ENCODE measurements around the gene TSPO. TPM values are rescaled to one million over a fixed set of nuclear protein-coding genes. Genes with fewer than 3 reads are reported as not detected.
"Not testable (repeated sequence)": the region's sequence is repeated elsewhere in the genome, so short reads cannot be mapped to it uniquely, and the experiment has no call there.

TSPO gene
- total RNA-seq, 1 donor from 2014 or later = 128 TPM

GRCh38 chr22:43135565-43135964 lies 15.8 kb upstream of the TSPO start:
- Histone ChIP-seq H3K36me3 (peaks cover 71% of the 10 kb centered on the region), H3K9me3 (replicated peaks) (no peaks in the 10 kb centered on the region), H3K4me3 (no peak overlapping the region), H3K4me1 (peaks cover 31% of the 10 kb centered on the region), H3K27me3 (ENCODE audit: low read depth) (no peaks in the 10 kb centered on the region), H3K27ac (replicated peaks) (no peak overlapping the region)
- intact Hi-C loops (cut with micrococcal nuclease) = no loop called here
- no peak for DNase-seq
- TF ChIP-seq CTCF (IDR thresholded peaks at IDR 0.05; ENCODE audit: borderline replicate concordance) = no peak

GRCh38 chr22:43136255-43136654 lies 15.1 kb upstream of the TSPO start:
- intact Hi-C loops (cut with micrococcal nuclease) = no loop called here
- no peaks in the 10 kb centered on the region for H3K9me3 ChIP-seq (replicated peaks)
- peak; percentile 41 for DNase-seq
- peak overlapping the region; percentile 56 for H3K27ac ChIP-seq (replicated peaks)
- peaks cover 76% of the 10 kb centered on the region for H3K36me3 ChIP-seq
- peak; percentile 72 for TF ChIP-seq CTCF (IDR thresholded peaks at IDR 0.05; ENCODE audit: borderline replicate concordance)
- H3K27me3 ChIP-seq (ENCODE audit: low read depth) = no peaks in the 10 kb centered on the region
- peaks cover 34% of the 10 kb centered on the region for H3K4me1 ChIP-seq
- H3K4me3 ChIP-seq = no peak overlapping the region

GRCh38 chr22:43136801-43137200 lies 14.6 kb upstream of the TSPO start:
- peaks cover 79% of the 10 kb centered on the region for H3K36me3 ChIP-seq

GRCh38 chr22:43142880-43143562 lies 8.3 kb upstream of the TSPO start, which contains the start of gene MCAT:
MCAT (minus strand) TSS chr22:43143398; CDS start chr22:43143348, 50 bp downstream.
- peak; percentile 86 for DNase-seq
- Histone ChIP-seq H3K36me3 (peaks cover 31% of the 10 kb centered on the region), H3K4me3 (peak within 1 kb of the TSS; percentile 99), H3K27ac (replicated peaks) (peak within 1 kb of the TSS; percentile 78), H3K27me3 (ENCODE audit: low read depth) (no peaks in the 10 kb centered on the region), H3K9me3 (replicated peaks) (no peaks in the 10 kb centered on the region), H3K4me1 (peaks cover 28% of the 10 kb centered on the region)
- intact Hi-C loops (cut with micrococcal nuclease) = no loop called here
- TF ChIP-seq CTCF (IDR thresholded peaks at IDR 0.05; ENCODE audit: borderline replicate concordance) = no peak

More at GRCh38 chr22:43136801-43137200, 14.6 kb upstream of the TSPO start:
- TF ChIP-seq CTCF (IDR thresholded peaks at IDR 0.05; ENCODE audit: borderline replicate concordance) = no peak
- DNase-seq = no peak
- Histone ChIP-seq H3K4me1 (peaks cover 34% of the 10 kb centered on the region), H3K27ac (replicated peaks) (peak overlapping the region; percentile 56), H3K9me3 (replicated peaks) (no peaks in the 10 kb centered on the region), H3K4me3 (no peak overlapping the region), H3K27me3 (ENCODE audit: low read depth) (no peaks in the 10 kb centered on the region)
- intact Hi-C loops (cut with micrococcal nuclease) = no loop called here

DNA sequence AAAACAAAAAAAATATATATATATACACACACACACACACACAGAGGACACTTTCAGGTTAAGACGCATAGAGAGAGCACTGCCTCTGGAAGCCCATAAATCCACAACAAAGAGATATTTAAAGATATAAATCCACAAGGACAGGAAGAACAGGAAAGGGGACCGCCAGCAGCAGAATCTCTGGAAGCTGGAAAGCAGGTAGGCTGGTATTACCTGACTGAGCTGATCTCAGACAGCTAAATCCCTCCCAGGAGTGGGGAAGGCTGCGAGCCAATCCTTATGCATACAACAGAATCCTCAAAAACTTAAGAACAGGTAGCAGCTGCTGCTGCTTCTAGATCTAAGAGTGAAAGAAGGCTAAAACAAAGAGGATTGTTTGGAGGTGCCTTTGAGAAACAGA lies 6.4 kb upstream of the TSPO start:
- intact Hi-C loops (cut with micrococcal nuclease) = no loop called here

DNA sequence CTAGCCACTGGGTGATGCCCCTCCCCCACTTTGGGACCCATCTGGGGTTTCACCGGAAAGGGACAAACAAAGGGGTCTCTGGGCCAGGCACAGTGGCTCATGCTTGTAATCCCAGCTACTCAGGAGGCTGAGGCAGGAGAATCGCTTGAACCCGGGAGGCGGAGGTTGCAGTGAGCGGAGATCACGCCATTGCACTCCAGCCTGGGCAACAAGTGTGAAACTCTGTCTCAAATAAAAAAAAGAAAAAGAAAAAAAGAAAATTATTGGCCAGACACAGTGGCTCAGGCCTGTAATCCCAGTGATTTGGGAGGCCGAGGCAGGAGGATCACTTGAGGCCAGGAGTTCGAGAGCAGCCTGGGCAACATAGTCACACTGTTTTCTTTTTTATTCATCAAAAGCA lies 6.0 kb upstream of the TSPO start:
- H3K27ac ChIP-seq (replicated peaks); intact Hi-C loops (cut with micrococcal nuclease): not testable (repeated sequence)

More for the DNA sequence above, 6.4 kb upstream of the TSPO start:
- TF ChIP-seq CTCF (IDR thresholded peaks at IDR 0.05; ENCODE audit: borderline replicate concordance) = no peak
- Histone ChIP-seq H3K9me3 (replicated peaks) (no peaks in the 10 kb centered on the region), H3K27ac (replicated peaks) (no peak overlapping the region), H3K4me3 (no peak overlapping the region), H3K36me3 (peaks cover 16% of the 10 kb centered on the region), H3K27me3 (ENCODE audit: low read depth) (no peaks in the 10 kb centered on the region), H3K4me1 (peaks cover 28% of the 10 kb centered on the region)
- no peak for DNase-seq

DNA sequence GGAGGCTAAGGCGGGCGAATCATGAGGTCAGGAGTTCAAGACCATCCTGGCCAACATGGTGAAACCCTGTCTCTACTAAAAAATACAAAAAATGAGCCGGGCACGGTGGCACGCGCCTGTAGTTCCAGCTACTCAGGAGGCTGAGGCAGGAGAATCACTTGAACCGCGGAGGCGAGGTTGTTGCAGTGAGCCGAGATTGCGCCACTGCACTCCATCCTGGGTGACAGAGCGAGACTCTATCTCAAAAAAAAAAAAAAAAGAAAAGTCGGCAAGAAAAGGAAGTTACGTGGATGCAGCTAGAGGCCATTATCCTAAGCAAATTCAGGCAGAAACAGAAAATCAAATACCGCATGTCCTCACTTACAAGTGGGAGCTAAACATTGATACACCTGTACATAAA lies 5.0 kb upstream of the TSPO start:
- H3K27me3 ChIP-seq (ENCODE audit: low read depth); H3K9me3 ChIP-seq (replicated peaks); DNase-seq; H3K27ac ChIP-seq (replicated peaks); H3K4me3 ChIP-seq; intact Hi-C loops (cut with micrococcal nuclease); H3K36me3 ChIP-seq: not testable (repeated sequence)
- H3K4me1 ChIP-seq = peaks cover 30% of the 10 kb centered on the region

More for the DNA sequence above, 6.0 kb upstream of the TSPO start:
- H3K27me3 ChIP-seq (ENCODE audit: low read depth); H3K9me3 ChIP-seq (replicated peaks); H3K4me3 ChIP-seq; DNase-seq: not testable (repeated sequence)
- H3K4me1 ChIP-seq = peaks cover 28% of the 10 kb centered on the region
- H3K36me3 ChIP-seq = peaks cover 12% of the 10 kb centered on the region
